Muscle of back (tissue), 10 donors: Measurements from ENCODE around the gene TBC1D9. TPM values are rescaled to one million over a fixed set of nuclear protein-coding genes. Genes with fewer than 3 reads are reported as not detected.

Source experiments
- polyA plus RNA-seq, 10 donors: library from polyadenylated mRNA; unstranded; fragments of 120-200 nt; gene quantifications; one replicate each; pipeline ENCODE4 v1.2.1, GENCODE V29; 2013; ENCODE audit not compliant: insufficient read length in 10 of 10

TBC1D9 gene
- polyA plus RNA-seq, 10 donors, result 15.9 to 22.7 (median 18.6) TPM

Other genes starting within 250 kb of the TBC1D9 start
- gene ELMOD2, start 232.2 kb downstream of the TBC1D9 start, polyA plus RNA-seq, result 10 to 100 TPM; 17.8 to 29.1 (median 24.0) TPM
- under 1 TPM in 1 of 10 donors, not detected in 9; 0.26 TPM for gene UCP1, start 187.4 kb downstream of the TBC1D9 start, polyA plus RNA-seq